GM12873 (cell line): Measurements from ENCODE around the gene TNS3.

ENCODE experiments used
- CTCF ChIP-seq: IDR thresholded peaks from 2 replicates; pipeline ENCODE4 v1.5.1; 2012; ENCODE audit warnings: low read depth, mild to moderate bottlenecking, moderate library complexity, low read length, control low read depth; ENCODE audit not compliant: insufficient read depth; ENCODE audit errors: missing control alignments

TNS3 gene

DNA sequence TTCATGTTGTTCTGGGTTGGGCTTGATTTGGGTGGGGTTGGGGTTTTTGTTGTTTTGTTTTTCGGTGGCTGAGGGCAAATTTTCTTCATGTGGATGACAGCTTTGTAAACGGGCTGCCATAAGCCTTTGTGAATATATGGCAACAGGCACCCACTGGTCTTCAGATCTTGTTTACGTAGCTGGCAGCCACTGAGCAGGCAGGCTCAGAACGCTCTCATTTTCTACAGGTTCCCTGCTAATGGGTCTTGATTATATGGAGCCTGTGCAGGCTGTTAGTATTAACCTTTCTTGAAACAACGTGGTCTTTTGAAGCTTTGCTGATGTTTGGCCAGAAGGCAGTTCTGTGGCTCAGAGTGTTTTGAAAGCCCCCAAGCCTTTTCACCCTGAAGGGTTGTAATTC, 199.7 kb downstream of the TNS3 start:
- no peak for TF ChIP-seq CTCF

- TF ChIP-seq CTCF: no peak
Observed at GRCh38 chr7:47381134-47381495, 200.8 kb downstream of the TNS3 start.

- TF ChIP-seq CTCF: no peak
Observed at GRCh38 chr7:47380325-47381133, 201.4 kb downstream of the TNS3 start.

DNA sequence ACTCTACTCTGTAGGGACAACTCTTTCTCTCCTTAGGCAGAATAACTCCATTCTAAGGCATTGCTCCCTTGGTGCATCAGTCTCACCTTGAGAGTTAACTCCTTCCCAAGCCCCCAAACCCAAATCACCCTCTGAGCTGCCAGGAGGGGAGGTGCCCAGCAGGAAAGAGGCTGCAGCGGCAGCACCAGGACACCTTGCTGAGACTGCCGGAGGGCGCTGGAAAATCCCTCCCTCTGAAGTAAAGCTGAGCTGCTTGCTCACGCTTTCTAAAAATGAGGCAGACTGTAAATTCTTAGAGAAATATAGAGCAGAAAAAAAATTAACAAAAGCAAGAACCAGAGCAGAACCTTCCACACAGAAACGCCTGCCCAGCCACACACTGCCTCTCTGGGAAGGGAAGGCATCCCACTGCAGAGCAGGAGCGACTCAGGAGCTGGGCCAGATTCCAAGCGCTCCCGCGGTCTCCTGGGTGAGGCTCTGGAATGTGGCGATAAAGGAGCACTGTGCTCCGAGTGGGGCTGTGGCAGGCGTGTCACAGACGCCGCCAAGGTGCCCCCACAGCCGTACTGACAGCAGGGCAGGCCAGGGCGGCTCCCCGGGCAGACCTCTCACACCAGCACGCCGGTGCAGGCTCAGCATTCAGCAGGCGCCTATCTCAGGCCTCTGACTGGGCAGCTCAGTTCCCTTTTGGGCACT, 202.1 kb downstream of the TNS3 start:
- no peak for TF ChIP-seq CTCF

- TF ChIP-seq CTCF: no peak
Observed at GRCh38 chr7:47378728-47379395, 203.0 kb downstream of the TNS3 start.

GRCh38 chr7:47377741-47378140, 204.2 kb downstream of the TNS3 start:
- no peak for TF ChIP-seq CTCF

- TF ChIP-seq CTCF: no peak
Observed at GRCh38 chr7:47376991-47377616, 204.8 kb downstream of the TNS3 start.
